Esophagus squamous epithelium (tissue), 4 donors: ENCODE measurements around the gene PDGFB.

ENCODE experiments used
- POLR2A ChIP-seq, 4 donors: fragments of 450-650 bp; IDR thresholded peaks; one replicate each; pipeline ENCODE4 v1.6.1; 2017; ENCODE audit warnings: antibody characterized with exemption in 4 of 4, mild to moderate bottlenecking in 4 of 4, moderate library complexity in 3 of 4
- TF ChIP-seq, protein P1 (sequence below), 6 experiments: fragments of 450-650 bp in 4 of 6; fragments of 200-600 bp in 2 of 6; sonication (generic) in 2 of 6; IDR thresholded peaks; one replicate each; pipeline ENCODE4 v1.5.1; 2016 to 2019; ENCODE audit warnings: antibody characterized with exemption in 6 of 6, mild to moderate bottlenecking in 4 of 6, moderate library complexity in 4 of 6

- TF ChIP-seq, protein P1, sequence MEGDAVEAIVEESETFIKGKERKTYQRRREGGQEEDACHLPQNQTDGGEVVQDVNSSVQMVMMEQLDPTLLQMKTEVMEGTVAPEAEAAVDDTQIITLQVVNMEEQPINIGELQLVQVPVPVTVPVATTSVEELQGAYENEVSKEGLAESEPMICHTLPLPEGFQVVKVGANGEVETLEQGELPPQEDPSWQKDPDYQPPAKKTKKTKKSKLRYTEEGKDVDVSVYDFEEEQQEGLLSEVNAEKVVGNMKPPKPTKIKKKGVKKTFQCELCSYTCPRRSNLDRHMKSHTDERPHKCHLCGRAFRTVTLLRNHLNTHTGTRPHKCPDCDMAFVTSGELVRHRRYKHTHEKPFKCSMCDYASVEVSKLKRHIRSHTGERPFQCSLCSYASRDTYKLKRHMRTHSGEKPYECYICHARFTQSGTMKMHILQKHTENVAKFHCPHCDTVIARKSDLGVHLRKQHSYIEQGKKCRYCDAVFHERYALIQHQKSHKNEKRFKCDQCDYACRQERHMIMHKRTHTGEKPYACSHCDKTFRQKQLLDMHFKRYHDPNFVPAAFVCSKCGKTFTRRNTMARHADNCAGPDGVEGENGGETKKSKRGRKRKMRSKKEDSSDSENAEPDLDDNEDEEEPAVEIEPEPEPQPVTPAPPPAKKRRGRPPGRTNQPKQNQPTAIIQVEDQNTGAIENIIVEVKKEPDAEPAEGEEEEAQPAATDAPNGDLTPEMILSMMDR (IDR thresholded peaks at IDR 0.05): no peak
- no peak for TF ChIP-seq POLR2A (IDR thresholded peaks at IDR 0.05)
Observed at GRCh38 chr22:39182478-39183030, 62.2 kb downstream of the PDGFB start.
